Trophoblast cell (in vitro differentiated cells and primary cell): ENCODE data around the gene ETS1.

Experiments used
- DNase-seq, 2 donors: peaks; one replicate each; pipeline ENCODE4 v3.0.0-alpha.2; 2016
- H2AFZ ChIP-seq: 2 replicates; pipeline ENCODE4 v1.6.1; 2013; ENCODE audit warnings: low read length, moderate library complexity, mild to moderate bottlenecking; ENCODE audit not compliant: insufficient read depth, poor library complexity
- H2AK5ac ChIP-seq: 2 replicates; pipeline ENCODE4 v1.6.1; 2013; ENCODE audit warnings: mild to moderate bottlenecking, low read length
- H2BK120ac ChIP-seq: 2 replicates; pipeline ENCODE4 v1.6.1; 2013; ENCODE audit warnings: low read length, mild to moderate bottlenecking, moderate library complexity; ENCODE audit not compliant: insufficient read depth, poor library complexity
- H2BK12ac ChIP-seq: 2 replicates; pipeline ENCODE4 v1.6.1; 2013; ENCODE audit warnings: mild to moderate bottlenecking, low read length, moderate library complexity
- H2BK5ac ChIP-seq: 2 replicates; pipeline ENCODE4 v1.6.1; 2013; ENCODE audit warnings: low read length, low read depth, moderate library complexity, mild to moderate bottlenecking; ENCODE audit not compliant: poor library complexity
- H3K14ac ChIP-seq: 2 replicates; pipeline ENCODE4 v1.6.1; 2013; ENCODE audit warnings: mild to moderate bottlenecking, low read length
- H3K18ac ChIP-seq: 2 replicates; pipeline ENCODE4 v1.6.1; 2013; ENCODE audit warnings: mild to moderate bottlenecking, low read length
- H3K23ac ChIP-seq: 2 replicates; pipeline ENCODE4 v1.6.1; 2013; ENCODE audit warnings: low read length
- H3K27ac ChIP-seq: 2 replicates; pipeline ENCODE4 v1.5.1; 2013; ENCODE audit warnings: low read depth, mild to moderate bottlenecking, inconsistent platforms, low read length, moderate library complexity
- H3K27me3 ChIP-seq: 2 replicates; pipeline ENCODE4 v1.6.1; 2013; ENCODE audit warnings: inconsistent platforms, mild to moderate bottlenecking, low read length, moderate library complexity; ENCODE audit not compliant: insufficient read depth
- H3K36me3 ChIP-seq, 2 experiments: 1 replicate in 1 of 2; 2 replicates in 1 of 2; pipeline ENCODE4 v1.6.1; 2013; ENCODE audit warnings: low read length in 2 of 2, mild to moderate bottlenecking in 2 of 2, moderate library complexity in 1 of 2; ENCODE audit not compliant: insufficient read depth in 2 of 2, control insufficient read depth in 1 of 2
- H3K4ac ChIP-seq: 2 replicates; pipeline ENCODE4 v1.6.1; 2013; ENCODE audit warnings: low read depth, mild to moderate bottlenecking, low read length, moderate library complexity
- H3K4me1 ChIP-seq, 2 experiments: 1 replicate in 1 of 2; 2 replicates in 1 of 2; pipeline ENCODE4 v1.6.1; 2013; ENCODE audit warnings: low read length in 2 of 2, mild to moderate bottlenecking in 2 of 2, moderate library complexity in 1 of 2; ENCODE audit not compliant: insufficient read depth in 2 of 2, control insufficient read depth in 1 of 2
- H3K4me2 ChIP-seq: 2 replicates; pipeline ENCODE4 v1.6.1; 2013; ENCODE audit warnings: inconsistent platforms, mild to moderate bottlenecking, low read length, moderate library complexity
- H3K4me3 ChIP-seq: 2 replicates; pipeline ENCODE4 v1.5.1; 2013; ENCODE audit warnings: mild to moderate bottlenecking, low read depth, low read length, inconsistent platforms
- H3K79me1 ChIP-seq: one replicate; pipeline ENCODE4 v1.6.1; 2013; ENCODE audit warnings: low read length
- H3K79me2 ChIP-seq: 2 replicates; pipeline ENCODE4 v1.6.1; 2013; ENCODE audit warnings: low read length, mild to moderate bottlenecking; ENCODE audit not compliant: control insufficient read depth, insufficient read depth, poor library complexity
- H3K9ac ChIP-seq: 2 replicates; pipeline ENCODE4 v1.6.1; 2013; ENCODE audit warnings: mild to moderate bottlenecking, low read length
- H3K9me3 ChIP-seq: 2 replicates; pipeline ENCODE4 v1.6.1; 2013; ENCODE audit warnings: low read depth, mild to moderate bottlenecking, control low read depth, inconsistent platforms, low read length; ENCODE audit not compliant: insufficient read depth
- H4K12ac ChIP-seq: 2 replicates; pipeline ENCODE4 v1.6.1; 2013; ENCODE audit warnings: low read depth, mild to moderate bottlenecking, low read length, moderate library complexity
- H4K8ac ChIP-seq: 2 replicates; pipeline ENCODE4 v1.6.1; 2013; ENCODE audit warnings: low read depth, mild to moderate bottlenecking, low read length, moderate library complexity
- H4K91ac ChIP-seq: one replicate; pipeline ENCODE4 v1.6.1; 2013; ENCODE audit warnings: low read depth, mild to moderate bottlenecking, low read length, moderate library complexity
- WGBS: extraction: QIAGEN DNeasy Blood & Tissue Kit; methylation state at CpG from one replicate; pipeline ENCODE4 v1.1.7; 2013; ENCODE audit warnings: missing lambda C conversion rate; ENCODE audit not compliant: insufficient read length, insufficient coverage; ENCODE audit errors: extremely low coverage; 5-methylcytosine and 5-hydroxymethylcytosine counted together

The ETS1 gene

GRCh38 chr11:128499613-128500253 is 87.6 kb downstream of the ETS1 start:
- Histone ChIP-seq H4K91ac (no peak overlapping the region), H2BK120ac (no peak overlapping the region), H2BK5ac (no peak overlapping the region), H3K4ac (peak overlapping the region; percentile 22), H3K9ac (no peak overlapping the region), H3K14ac (no peak overlapping the region), H3K79me2 (peaks cover 7% of the 10 kb centered on the region), H2AK5ac (no peak overlapping the region), H3K9me3 (no peaks in the 10 kb centered on the region), H3K27ac (no peak overlapping the region), H3K36me3 (peaks cover 4 to 8% of the 10 kb centered on the region in 2 experiments), H3K79me1 (peaks cover 6% of the 10 kb centered on the region), H3K23ac (no peak overlapping the region), H3K4me2 (no peak overlapping the region), H4K8ac (no peak overlapping the region), H3K18ac (peak overlapping the region; percentile 7), H3K27me3 (no peaks in the 10 kb centered on the region), H3K4me1 (peaks cover 26 to 36% of the 10 kb centered on the region in 2 experiments), H2AFZ (no peak overlapping the region), H4K12ac (no peak overlapping the region), H2BK12ac (no peak overlapping the region), H3K4me3 (no peak overlapping the region)
- WGBS: no CpG with 5 or more reads among the region's 13 CpGs
- DNase-seq: no peak

GRCh38 chr11:128498721-128499245 is 88.6 kb downstream of the ETS1 start:
- no peak overlapping the region for H2BK5ac ChIP-seq
- H2BK120ac ChIP-seq: no peak overlapping the region
- no CpG with 5 or more reads among the region's 2 CpGs for WGBS
- no peaks in the 10 kb centered on the region for H3K9me3 ChIP-seq
- H3K79me2 ChIP-seq: peaks cover 9% of the 10 kb centered on the region
- no peak overlapping the region for H4K12ac ChIP-seq
- H3K36me3 ChIP-seq: peaks cover 4 to 9% of the 10 kb centered on the region in 2 experiments
- no peak overlapping the region for H3K14ac ChIP-seq
- H3K4me1 ChIP-seq: peaks cover 27 to 31% of the 10 kb centered on the region in 2 experiments
- peaks cover 6% of the 10 kb centered on the region for H3K79me1 ChIP-seq
- no peak overlapping the region for H3K23ac ChIP-seq
- no peak overlapping the region for H3K18ac ChIP-seq
- no peaks in the 10 kb centered on the region for H3K27me3 ChIP-seq
- H2AK5ac ChIP-seq: no peak overlapping the region
- no peak overlapping the region for H2AFZ ChIP-seq
- peak overlapping the region; percentile 30 for H3K4ac ChIP-seq
- DNase-seq: no peak
- H3K4me2 ChIP-seq: no peak overlapping the region
- H2BK12ac ChIP-seq: no peak overlapping the region
- H4K91ac ChIP-seq: no peak overlapping the region
- H3K4me3 ChIP-seq: no peak overlapping the region
- no peak overlapping the region for H4K8ac ChIP-seq
- no peak overlapping the region for H3K9ac ChIP-seq
- no peak overlapping the region for H3K27ac ChIP-seq

GRCh38 chr11:128497776-128498095 is 89.6 kb downstream of the ETS1 start:
- no CpG with 5 or more reads among the region's 3 CpGs for WGBS
- H3K9ac ChIP-seq: no peak overlapping the region

GRCh38 chr11:128497061-128497775 is 90.1 kb downstream of the ETS1 start:
- no peak overlapping the region for H3K18ac ChIP-seq
- no peak overlapping the region for H3K4ac ChIP-seq
- H2AK5ac ChIP-seq: no peak overlapping the region
- no peak overlapping the region for H4K12ac ChIP-seq
- WGBS: no CpG with 5 or more reads among the region's 7 CpGs
- H2AFZ ChIP-seq: no peak overlapping the region
- no peak overlapping the region for H2BK5ac ChIP-seq
- no peak overlapping the region for H2BK120ac ChIP-seq
- no peak overlapping the region for H3K4me3 ChIP-seq
- no peak overlapping the region for H4K8ac ChIP-seq
- H3K79me1 ChIP-seq: peaks cover 3% of the 10 kb centered on the region
- peaks cover 9% of the 10 kb centered on the region for H3K79me2 ChIP-seq
- no peak overlapping the region for H3K27ac ChIP-seq
- H3K36me3 ChIP-seq: peaks cover 10 to 18% of the 10 kb centered on the region in 2 experiments
- no peak overlapping the region for H3K4me2 ChIP-seq
- H3K9me3 ChIP-seq: no peaks in the 10 kb centered on the region
- H3K9ac ChIP-seq: no peak overlapping the region
- no peak overlapping the region for H3K14ac ChIP-seq
- peaks cover 19 to 23% of the 10 kb centered on the region in 2 experiments for H3K4me1 ChIP-seq
- DNase-seq: no peak
- H2BK12ac ChIP-seq: no peak overlapping the region
- no peak overlapping the region for H3K23ac ChIP-seq
- H3K27me3 ChIP-seq: no peaks in the 10 kb centered on the region
- no peak overlapping the region for H4K91ac ChIP-seq

More at GRCh38 chr11:128497776-128498095, 89.6 kb downstream of the ETS1 start:
- no peak overlapping the region for H2AK5ac ChIP-seq
- peaks cover 3% of the 10 kb centered on the region for H3K79me1 ChIP-seq
- H4K8ac ChIP-seq: no peak overlapping the region
- H2BK5ac ChIP-seq: no peak overlapping the region
- H4K91ac ChIP-seq: no peak overlapping the region
- H4K12ac ChIP-seq: no peak overlapping the region
- H3K4me1 ChIP-seq: peaks cover 21 to 25% of the 10 kb centered on the region in 2 experiments
- H3K27me3 ChIP-seq: no peaks in the 10 kb centered on the region
- H3K14ac ChIP-seq: no peak overlapping the region
- H3K23ac ChIP-seq: no peak overlapping the region
- no peak overlapping the region for H3K27ac ChIP-seq
- no peak overlapping the region for H2BK120ac ChIP-seq
- peaks cover 9 to 14% of the 10 kb centered on the region in 2 experiments for H3K36me3 ChIP-seq
- H2AFZ ChIP-seq: no peak overlapping the region
- no peak for DNase-seq
- H3K4me2 ChIP-seq: no peak overlapping the region
- no peaks in the 10 kb centered on the region for H3K9me3 ChIP-seq
- H3K4me3 ChIP-seq: no peak overlapping the region
- peaks cover 9% of the 10 kb centered on the region for H3K79me2 ChIP-seq
- H2BK12ac ChIP-seq: no peak overlapping the region
- H3K18ac ChIP-seq: no peak overlapping the region
- no peak overlapping the region for H3K4ac ChIP-seq
